ENCODE measurements around the gene STAP2.
A peak's percentile ranks its signal among the peaks of the same experiment; 100 is the strongest.

Gene STAP2

GRCh38 chr19:4363571-4364304, 25.1 kb upstream of the STAP2 start:
- no peaks in the 10 kb centered on the region for H3K27me3 ChIP-seq (ENCODE audit: insufficient read depth, poor library complexity, severe bottlenecking)
- H3K27ac ChIP-seq (replicated peaks): no peak overlapping the region
- TF ChIP-seq, protein P1, sequence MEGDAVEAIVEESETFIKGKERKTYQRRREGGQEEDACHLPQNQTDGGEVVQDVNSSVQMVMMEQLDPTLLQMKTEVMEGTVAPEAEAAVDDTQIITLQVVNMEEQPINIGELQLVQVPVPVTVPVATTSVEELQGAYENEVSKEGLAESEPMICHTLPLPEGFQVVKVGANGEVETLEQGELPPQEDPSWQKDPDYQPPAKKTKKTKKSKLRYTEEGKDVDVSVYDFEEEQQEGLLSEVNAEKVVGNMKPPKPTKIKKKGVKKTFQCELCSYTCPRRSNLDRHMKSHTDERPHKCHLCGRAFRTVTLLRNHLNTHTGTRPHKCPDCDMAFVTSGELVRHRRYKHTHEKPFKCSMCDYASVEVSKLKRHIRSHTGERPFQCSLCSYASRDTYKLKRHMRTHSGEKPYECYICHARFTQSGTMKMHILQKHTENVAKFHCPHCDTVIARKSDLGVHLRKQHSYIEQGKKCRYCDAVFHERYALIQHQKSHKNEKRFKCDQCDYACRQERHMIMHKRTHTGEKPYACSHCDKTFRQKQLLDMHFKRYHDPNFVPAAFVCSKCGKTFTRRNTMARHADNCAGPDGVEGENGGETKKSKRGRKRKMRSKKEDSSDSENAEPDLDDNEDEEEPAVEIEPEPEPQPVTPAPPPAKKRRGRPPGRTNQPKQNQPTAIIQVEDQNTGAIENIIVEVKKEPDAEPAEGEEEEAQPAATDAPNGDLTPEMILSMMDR (IDR thresholded peaks at IDR 0.05; ENCODE audit: insufficient read depth, low read length): no peak
- TF ChIP-seq SPI1 (IDR thresholded peaks at IDR 0.05; ENCODE audit: borderline replicate concordance, low read depth) (no peak), GABPA (IDR thresholded peaks at IDR 0.05; ENCODE audit: low read depth) (no peak), POLR2AphosphoS5 (IDR thresholded peaks at IDR 0.05; ENCODE audit: low read depth) (no peak)
- TF ChIP-seq, protein P2, sequence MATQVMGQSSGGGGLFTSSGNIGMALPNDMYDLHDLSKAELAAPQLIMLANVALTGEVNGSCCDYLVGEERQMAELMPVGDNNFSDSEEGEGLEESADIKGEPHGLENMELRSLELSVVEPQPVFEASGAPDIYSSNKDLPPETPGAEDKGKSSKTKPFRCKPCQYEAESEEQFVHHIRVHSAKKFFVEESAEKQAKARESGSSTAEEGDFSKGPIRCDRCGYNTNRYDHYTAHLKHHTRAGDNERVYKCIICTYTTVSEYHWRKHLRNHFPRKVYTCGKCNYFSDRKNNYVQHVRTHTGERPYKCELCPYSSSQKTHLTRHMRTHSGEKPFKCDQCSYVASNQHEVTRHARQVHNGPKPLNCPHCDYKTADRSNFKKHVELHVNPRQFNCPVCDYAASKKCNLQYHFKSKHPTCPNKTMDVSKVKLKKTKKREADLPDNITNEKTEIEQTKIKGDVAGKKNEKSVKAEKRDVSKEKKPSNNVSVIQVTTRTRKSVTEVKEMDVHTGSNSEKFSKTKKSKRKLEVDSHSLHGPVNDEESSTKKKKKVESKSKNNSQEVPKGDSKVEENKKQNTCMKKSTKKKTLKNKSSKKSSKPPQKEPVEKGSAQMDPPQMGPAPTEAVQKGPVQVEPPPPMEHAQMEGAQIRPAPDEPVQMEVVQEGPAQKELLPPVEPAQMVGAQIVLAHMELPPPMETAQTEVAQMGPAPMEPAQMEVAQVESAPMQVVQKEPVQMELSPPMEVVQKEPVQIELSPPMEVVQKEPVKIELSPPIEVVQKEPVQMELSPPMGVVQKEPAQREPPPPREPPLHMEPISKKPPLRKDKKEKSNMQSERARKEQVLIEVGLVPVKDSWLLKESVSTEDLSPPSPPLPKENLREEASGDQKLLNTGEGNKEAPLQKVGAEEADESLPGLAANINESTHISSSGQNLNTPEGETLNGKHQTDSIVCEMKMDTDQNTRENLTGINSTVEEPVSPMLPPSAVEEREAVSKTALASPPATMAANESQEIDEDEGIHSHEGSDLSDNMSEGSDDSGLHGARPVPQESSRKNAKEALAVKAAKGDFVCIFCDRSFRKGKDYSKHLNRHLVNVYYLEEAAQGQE (IDR thresholded peaks at IDR 0.05; ENCODE audit: insufficient replicate concordance, low read depth): no peak
- no peak overlapping the region for H3K4me3 ChIP-seq (replicated peaks; ENCODE audit: insufficient read depth, low read length)
- no peak for DNase-seq (ENCODE audit: low read depth in 1 of 2, low spot score in 1 of 2)

GRCh38 chr19:4362831-4363545, 24.4 kb upstream of the STAP2 start:
- no peak overlapping the region for H3K4me3 ChIP-seq (replicated peaks; ENCODE audit: insufficient read depth, low read length)
- TF ChIP-seq SPI1 (IDR thresholded peaks at IDR 0.05; ENCODE audit: borderline replicate concordance, low read depth) (no peak), POLR2AphosphoS5 (IDR thresholded peaks at IDR 0.05; ENCODE audit: low read depth) (0 out of 2 replicates have a peak, but pooled peaks have one; percentile 17)
- TF ChIP-seq, protein P1 (IDR thresholded peaks at IDR 0.05; ENCODE audit: insufficient read depth, low read length): peak; percentile 15
- TF ChIP-seq, protein P2 (IDR thresholded peaks at IDR 0.05; ENCODE audit: insufficient replicate concordance, low read depth): no peak
- no peak for DNase-seq (ENCODE audit: low read depth in 1 of 2, low spot score in 1 of 2)
- H3K27ac ChIP-seq (replicated peaks): no peak overlapping the region
- no peaks in the 10 kb centered on the region for H3K27me3 ChIP-seq (ENCODE audit: insufficient read depth, poor library complexity, severe bottlenecking)

GRCh38 chr19:4362101-4362828, 23.6 kb upstream of the STAP2 start:
- no peaks in the 10 kb centered on the region for H3K27me3 ChIP-seq (ENCODE audit: insufficient read depth, poor library complexity, severe bottlenecking)
- no peak for DNase-seq (ENCODE audit: low read depth in 1 of 2, low spot score in 1 of 2)
- H3K4me3 ChIP-seq (replicated peaks; ENCODE audit: insufficient read depth, low read length): no peak overlapping the region
- H3K27ac ChIP-seq (replicated peaks): no peak overlapping the region
- TF ChIP-seq, protein P2 (IDR thresholded peaks at IDR 0.05; ENCODE audit: insufficient replicate concordance, low read depth): no peak
- TF ChIP-seq POLR2AphosphoS5 (IDR thresholded peaks at IDR 0.05; ENCODE audit: low read depth): no peak
- TF ChIP-seq, protein P1 (IDR thresholded peaks at IDR 0.05; ENCODE audit: insufficient read depth, low read length): no peak
- no peak for TF ChIP-seq SPI1 (IDR thresholded peaks at IDR 0.05; ENCODE audit: borderline replicate concordance, low read depth)
- no peak for TF ChIP-seq GABPA (IDR thresholded peaks at IDR 0.05; ENCODE audit: low read depth)

Data from HL-60 (cell line).